GM19193 (cell line): ENCODE results near the gene LDLR.

Source experiments
- POLR2A ChIP-seq: IDR thresholded peaks from 4 replicates; pipeline ENCODE4 v1.6.1; 2011; ENCODE audit not compliant: insufficient read depth, insufficient read length; ENCODE audit errors: extremely low read depth

Gene LDLR

DNA sequence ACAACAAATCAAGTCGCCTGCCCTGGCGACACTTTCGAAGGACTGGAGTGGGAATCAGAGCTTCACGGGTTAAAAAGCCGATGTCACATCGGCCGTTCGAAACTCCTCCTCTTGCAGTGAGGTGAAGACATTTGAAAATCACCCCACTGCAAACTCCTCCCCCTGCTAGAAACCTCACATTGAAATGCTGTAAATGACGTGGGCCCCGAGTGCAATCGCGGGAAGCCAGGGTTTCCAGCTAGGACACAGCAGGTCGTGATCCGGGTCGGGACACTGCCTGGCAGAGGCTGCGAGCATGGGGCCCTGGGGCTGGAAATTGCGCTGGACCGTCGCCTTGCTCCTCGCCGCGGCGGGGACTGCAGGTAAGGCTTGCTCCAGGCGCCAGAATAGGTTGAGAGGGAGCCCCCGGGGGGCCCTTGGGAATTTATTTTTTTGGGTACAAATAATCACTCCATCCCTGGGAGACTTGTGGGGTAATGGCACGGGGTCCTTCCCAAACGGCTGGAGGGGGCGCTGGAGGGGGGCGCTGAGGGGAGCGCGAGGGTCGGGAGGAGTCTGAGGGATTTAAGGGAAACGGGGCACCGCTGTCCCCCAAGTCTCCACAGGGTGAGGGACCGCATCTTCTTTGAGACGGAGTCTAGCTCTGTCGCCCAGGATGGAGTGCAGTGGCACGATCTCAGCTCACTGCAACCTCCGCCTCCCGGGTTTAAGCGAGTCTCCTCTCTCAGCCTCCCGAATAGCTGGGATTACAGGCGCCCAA is at the start of gene LDLR:
LDLR (plus strand) TSS at position 210 of the 760 bp plus-strand sequence; CDS start at position 296, 86 bp downstream.
- peak; percentile 94 for TF ChIP-seq POLR2A

DNA sequence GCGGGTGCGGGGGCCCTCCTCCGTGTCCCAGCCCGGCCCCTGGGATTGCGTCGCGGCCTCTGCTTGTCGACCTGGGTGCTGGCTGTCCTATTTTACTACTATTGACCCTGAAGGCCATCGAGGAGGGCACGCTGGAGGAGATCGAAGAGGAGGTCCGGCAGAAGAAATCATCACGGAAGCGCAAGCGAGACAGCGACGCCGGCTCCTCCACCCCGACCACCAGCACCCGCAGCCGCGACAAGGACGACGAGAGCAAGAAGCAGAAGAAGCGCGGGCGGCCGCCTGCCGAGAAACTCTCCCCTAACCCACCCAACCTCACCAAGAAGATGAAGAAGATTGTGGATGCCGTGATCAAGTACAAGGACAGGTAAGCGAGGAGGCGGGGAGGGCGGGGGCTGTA is 48.1 kb upstream of the LDLR start:
- TF ChIP-seq POLR2A: no peak

DNA sequence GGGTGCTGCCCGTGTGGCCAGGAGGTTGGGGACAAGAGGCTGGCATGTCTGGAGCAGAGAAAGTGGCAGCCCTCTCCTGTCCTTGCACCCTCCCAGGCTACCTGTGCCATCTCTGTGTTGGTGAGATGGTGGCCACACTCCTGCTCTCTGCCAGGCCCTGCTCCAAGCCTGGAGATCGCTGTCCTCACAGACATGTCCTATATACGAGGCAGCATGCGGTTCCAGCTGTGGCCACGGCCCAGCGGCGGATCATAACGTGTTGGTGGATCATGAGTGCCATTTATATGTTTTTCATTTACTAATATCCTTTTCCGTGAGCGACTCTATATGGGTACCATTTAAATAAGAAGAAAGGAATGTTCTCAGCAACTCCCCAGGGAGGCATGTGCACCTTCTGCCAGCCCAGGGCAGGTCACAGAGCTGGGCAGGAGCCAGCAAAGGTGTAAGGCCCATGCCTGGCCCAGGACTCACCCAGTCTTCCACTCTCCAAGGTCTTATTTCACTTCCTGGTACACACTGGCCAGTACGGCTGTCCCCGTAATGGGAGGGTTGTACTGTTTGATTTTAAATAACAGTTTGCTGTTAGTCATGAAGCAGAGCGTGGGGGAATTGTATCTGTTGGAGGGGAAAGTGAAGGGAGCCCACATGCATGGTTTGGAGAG is 47.2 kb upstream of the LDLR start:
- TF ChIP-seq POLR2A: no peak

DNA sequence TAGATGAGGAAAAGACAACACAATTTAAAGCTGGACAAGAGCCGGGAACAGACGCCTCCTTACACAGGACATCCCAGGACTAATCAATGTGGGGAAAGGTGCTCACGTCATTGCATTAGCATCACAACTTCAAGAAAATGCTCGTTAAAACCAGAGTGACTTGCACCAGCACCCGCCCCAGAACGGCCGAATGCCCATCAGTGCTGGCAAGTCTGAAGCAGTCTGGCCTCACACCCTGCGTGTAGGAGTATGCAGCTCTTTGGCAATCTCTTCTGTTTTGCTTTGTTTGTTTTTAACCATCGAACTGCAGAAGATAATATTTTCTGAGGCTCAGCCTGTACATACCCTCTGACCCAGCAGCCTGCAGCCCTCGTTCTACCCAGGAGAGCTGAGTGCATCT is 44.8 kb upstream of the LDLR start:
- TF ChIP-seq POLR2A: no peak

DNA sequence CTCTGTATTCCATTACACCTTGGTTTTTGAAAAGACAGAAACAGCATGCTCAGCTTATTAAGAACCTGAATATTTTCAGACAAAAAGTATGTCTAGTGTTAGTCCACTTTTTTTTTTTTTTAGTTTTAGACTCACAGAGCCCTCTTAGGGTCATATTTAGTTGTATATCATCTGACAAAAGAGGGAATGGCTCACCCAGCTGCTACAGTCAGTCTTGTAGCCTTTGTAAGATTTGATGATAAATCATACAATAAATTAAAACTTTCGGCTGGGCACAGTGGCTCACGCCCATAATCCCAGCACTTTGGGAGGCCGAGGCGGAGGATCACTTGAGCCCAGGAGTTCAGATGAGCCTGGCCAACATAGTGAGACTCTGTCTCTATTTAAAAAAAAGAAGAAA is 43.7 kb upstream of the LDLR start:
- TF ChIP-seq POLR2A: no peak

DNA sequence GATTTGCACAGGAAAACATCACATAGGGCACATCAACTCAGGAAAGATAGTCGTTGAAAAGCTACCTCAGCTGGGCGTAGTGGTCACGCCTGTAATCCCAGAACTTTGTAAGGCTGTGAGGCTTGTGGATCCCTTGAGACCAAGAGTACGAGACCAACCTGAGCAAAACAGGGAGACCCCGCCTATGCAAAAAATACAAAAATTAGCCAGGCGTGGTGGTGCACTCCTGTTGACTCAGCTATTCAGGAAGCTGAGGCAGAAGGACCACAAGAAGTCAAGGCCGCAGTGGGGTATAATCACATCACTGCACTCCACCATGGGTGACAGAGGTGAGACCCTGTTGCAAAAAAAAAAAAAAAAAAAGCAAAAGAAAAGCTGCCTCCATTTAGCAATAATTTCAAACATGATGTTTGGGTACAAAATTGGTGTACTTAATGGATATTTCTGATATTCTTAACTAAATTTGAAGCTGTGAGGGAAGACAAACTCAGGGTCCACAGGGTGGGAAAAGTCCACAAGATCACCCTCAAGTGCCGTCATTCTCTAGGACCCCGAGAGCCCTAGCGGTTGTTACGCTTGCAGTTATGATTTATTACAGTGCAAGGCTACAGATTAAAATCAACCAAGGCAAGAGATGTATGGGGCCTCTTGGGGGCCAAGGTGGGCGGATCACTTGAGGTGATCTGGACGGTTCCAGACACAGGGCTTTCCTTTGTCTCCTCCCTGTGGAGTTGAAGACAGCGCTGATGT is 42.5 kb upstream of the LDLR start:
- TF ChIP-seq POLR2A: no peak

DNA sequence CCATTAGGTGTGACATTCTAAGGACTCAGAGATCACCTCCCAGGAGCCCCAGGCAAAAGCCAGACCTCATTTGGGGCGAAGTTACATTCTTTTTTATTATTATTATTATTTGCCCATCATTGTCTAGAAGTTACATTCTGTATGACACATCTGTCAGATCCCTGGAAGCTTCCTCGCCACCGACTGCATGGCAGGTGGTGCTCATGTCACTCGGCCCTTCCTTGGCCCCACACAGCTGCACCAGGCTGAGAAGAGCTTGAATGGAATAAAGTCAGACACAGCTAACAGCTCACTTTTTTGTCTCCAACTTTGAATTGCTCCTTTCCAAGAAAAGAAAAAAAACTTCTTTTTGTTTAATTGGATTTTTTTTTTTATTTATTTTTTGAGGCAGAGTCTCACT is 41.4 kb upstream of the LDLR start:
- TF ChIP-seq POLR2A: no peak

DNA sequence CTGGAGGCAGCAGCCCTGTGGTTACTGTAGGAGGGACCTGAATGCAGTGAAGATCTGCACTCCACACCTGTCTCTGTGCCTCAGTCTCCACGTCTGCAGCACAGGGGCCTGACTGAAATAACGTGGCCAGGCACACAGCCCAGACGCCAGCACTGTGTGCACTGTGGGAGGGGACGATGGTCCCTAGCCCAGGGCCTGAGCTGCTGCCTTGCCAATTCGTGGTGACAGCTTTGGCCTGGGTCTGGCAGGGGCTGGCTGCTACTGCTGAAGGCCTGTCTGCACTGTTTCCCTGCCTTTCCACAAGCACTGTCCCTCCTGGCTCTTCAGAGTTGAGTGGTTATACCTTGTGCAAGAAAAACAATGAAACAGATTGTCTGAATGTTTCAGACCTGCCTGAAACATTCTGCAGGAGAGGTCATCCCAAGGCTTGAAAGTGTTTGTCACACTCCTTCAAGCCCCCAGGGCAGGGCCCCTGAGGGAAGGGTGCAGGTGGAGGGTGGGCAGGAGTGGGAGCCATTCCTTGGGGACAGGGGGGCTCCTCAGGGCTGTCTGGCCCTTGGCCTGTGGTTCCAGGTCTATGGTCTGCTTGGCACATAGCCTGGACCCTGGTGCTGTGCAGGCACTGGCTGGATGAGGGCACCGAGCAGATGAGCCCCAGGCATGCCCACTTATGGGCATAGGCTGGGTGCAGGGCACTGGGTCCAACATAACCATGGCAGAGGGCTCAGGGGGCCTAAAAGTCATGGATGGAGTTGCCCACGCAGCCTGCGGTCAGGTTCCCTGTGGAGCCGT is 38.7 kb upstream of the LDLR start:
- no peak for TF ChIP-seq POLR2A

DNA sequence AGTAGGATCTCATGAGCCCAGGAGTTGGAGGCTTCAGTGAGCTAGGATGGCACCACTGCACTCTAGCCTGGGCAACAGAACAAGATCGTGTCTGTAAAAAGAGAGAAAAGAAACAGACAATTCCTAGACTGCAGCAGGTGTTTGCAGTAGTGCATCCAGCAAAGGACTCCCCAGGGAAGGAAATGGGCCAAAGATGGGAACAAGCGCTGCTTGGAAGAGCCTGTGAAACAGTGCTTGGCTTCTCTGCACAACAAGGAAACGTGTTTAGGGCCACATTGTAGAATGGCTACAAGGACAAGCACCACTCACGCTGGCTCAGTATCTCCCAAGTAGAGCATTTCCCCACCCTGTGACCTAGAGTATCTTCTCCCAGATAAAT is 35.5 kb upstream of the LDLR start:
- TF ChIP-seq POLR2A: no peak

DNA sequence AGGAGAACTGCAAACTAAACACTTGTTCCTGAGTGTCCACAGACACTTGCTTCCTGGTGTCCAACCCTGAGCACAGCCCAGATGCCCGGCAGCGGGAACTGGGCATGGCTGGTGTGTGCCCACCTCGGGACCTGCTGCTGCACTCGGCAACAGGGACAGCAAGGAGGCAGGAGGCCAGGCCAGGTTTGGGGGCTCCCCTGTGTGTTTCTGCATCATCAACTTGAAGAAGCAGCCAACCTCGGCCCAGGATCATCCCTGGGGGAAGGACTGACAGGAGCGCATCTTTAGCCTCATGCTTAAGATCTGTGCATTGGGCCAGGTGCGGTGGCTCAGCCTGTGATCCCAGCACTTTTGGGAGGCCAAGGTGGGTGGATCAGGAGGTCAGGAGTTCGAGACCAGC is 35.1 kb upstream of the LDLR start:
- no peak for TF ChIP-seq POLR2A

DNA sequence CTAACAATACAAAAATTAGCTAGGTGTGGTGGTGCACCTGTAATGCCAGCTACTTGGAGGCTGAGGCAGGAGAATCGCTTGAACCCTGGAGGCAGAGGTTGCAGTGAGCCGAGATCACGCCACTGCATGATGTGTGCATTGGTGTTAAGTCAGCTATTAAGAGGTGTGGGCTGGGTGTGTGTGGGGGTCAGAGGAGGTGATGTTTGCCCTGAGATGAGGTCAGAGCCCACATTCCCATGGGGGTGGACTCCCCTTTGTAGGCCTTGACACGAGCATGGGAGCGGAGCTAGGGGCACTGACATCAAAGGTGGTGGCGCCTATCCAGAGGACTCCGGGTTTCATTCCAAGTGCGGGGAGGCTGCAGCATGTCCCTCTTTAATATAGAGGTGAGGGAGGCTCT is 34.6 kb upstream of the LDLR start:
- TF ChIP-seq POLR2A: no peak

DNA sequence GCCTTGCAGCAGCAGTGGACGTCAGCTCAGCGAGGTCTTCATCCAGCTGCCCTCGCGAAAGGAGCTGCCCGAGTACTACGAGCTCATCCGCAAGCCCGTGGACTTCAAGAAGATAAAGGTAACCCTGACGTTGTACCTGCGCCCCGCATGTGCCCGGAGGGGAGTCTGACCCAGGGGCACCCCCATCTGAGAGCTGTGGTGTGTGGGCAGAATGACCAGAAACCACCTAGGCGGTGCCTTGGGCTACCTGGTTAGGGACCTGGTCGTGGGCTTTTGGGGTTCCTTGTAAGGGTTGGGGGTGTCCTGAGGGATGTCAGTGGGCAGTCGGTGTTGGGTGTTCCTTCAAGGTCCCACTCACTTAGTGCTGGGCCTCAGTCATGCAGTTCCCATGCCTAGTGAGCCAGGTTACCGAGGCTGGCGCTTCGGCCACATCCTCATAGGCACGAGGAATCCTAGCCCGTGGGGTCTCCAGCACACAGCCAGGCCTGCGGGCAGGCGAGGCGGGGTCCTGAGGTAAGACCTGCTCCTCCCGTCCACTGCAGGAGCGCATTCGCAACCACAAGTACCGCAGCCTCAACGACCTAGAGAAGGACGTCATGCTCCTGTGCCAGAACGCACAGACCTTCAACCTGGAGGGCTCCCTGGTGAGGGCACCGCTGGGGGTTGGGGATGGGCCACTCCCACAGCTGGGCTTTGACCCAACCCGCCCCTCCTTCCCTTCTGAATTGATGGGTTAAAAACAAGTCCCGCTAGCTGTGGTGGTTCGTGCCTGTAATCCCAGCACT is 30.8 kb upstream of the LDLR start:
- TF ChIP-seq POLR2A: no peak

DNA sequence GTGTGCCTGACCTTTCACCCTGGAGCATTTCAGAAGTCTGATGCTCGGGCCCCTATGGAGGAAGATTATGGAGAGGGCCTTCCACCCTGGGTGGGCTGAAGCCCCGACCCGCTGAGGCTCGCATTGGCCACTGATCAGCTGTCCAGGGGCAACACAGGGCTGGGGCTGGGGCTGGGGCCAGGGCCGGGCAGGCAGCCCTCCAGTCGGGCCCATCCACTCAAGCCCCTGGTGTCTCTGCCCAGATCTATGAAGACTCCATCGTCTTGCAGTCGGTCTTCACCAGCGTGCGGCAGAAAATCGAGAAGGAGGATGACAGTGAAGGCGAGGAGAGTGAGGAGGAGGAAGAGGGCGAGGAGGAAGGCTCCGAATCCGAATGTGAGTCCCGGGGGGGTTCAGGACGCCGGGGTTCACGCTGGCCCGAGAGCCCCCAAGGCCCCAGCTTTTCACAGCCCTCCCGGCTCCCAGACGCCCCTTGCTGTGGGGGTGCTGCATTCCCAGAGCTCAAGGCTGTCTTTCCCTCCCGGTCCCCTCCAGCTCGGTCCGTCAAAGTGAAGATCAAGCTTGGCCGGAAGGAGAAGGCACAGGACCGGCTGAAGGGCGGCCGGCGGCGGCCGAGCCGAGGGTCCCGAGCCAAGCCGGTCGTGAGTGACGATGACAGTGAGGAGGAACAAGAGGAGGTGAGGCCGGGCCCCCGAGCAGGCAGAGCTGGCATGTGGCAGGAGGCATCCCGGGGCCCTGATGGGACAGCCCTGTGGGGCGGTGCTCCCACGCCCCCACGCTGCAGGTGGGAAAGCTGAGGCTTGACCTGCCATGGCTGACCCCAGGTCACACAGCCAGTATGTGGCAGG is 29.5 kb upstream of the LDLR start:
- TF ChIP-seq POLR2A: no peak

DNA sequence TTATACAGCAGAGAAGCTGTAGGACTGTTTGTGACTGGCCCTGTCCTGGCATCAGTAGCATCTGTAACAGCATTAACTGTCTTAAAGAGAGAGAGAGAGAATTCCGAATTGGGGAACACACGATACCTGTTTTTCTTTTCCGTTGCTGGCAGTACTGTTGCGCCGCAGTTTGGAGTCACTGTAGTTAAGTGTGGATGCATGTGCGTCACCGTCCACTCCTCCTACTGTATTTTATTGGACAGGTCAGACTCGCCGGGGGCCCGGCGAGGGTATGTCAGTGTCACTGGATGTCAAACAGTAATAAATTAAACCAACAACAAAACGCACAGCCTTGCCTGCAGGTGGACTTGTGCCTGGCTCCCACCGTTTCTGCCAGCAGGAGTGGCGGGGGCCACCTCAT is 27.3 kb upstream of the LDLR start:
- TF ChIP-seq POLR2A: no peak

DNA sequence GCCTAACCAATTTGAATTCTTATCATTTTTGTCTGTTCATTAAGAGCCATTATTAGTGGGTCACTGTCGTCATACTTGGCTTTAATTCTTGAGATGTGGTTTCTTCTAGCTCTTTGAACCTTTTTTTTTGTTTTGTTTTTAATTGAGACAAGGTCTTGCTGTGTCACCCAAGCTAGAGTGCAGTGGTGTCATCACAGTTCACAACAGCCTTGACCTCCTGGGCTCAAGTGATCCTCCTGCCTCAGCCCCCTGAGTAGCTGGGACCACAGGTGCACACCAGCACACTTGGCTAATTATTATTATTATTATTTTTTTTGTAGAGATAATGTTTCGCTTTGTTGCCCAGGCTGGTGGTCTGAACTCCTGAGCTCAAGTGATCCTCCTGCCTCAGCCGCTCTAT is 25.8 kb upstream of the LDLR start:
- no peak for TF ChIP-seq POLR2A
